GM21529 (cell line): ENCODE results near the gene CMPK2.
"Not testable (repeated sequence)": the region's sequence is repeated elsewhere in the genome, so short reads cannot be mapped to it uniquely, and the experiment has no call there.

Experiments used
- ATAC-seq: cut with Tn5 transposase; IDR thresholded peaks from one replicate; pipeline ENCODE4 v1.9.1; 2021; ENCODE audit not compliant: unreplicated experiment

CMPK2 gene

GRCh38 chr2:6881046-6881445 lies 15.3 kb upstream of the CMPK2 start:
- ATAC-seq: no peak

- ATAC-seq: no peak
Measured at GRCh38 chr2:6880200-6880733, 14.6 kb upstream of the CMPK2 start.

GRCh38 chr2:6879011-6879410 lies 13.3 kb upstream of the CMPK2 start:
- no peak for ATAC-seq

- no peak for ATAC-seq
Measured at GRCh38 chr2:6878549-6878948, 12.8 kb upstream of the CMPK2 start.

- ATAC-seq: peak; percentile 78
Measured at GRCh38 chr2:6877402-6878304, 11.9 kb upstream of the CMPK2 start, which contains the start of gene RSAD2. TSS of gene RSAD2 (plus strand) at chr2:6877777. CDS start at chr2:6877801, 24 bp downstream.

GRCh38 chr2:6876309-6876708 lies 10.6 kb upstream of the CMPK2 start:
- no peak for ATAC-seq

GRCh38 chr2:6874032-6874431 lies 8.3 kb upstream of the CMPK2 start:
- ATAC-seq: no peak

GRCh38 chr2:6872394-6872793 lies 6.7 kb upstream of the CMPK2 start:
- ATAC-seq: peak; percentile 80

- no peak for ATAC-seq
Measured at GRCh38 chr2:6866982-6867381, 1.3 kb upstream of the CMPK2 start.

- ATAC-seq: peak; percentile 50
Measured at GRCh38 chr2:6866275-6866671, 566 bp upstream of the CMPK2 start.

GRCh38 chr2:6864923-6865345 lies 773 bp downstream of the CMPK2 start:
- peak; percentile 10 for ATAC-seq

GRCh38 chr2:6864231-6864754 lies 1.4 kb downstream of the CMPK2 start:
- ATAC-seq: no peak

- ATAC-seq: no peak
Measured at GRCh38 chr2:6863792-6864191, 1.9 kb downstream of the CMPK2 start.

GRCh38 chr2:6860296-6860695 lies 5.4 kb downstream of the CMPK2 start:
- ATAC-seq: no peak

GRCh38 chr2:6858466-6859027 lies 7.2 kb downstream of the CMPK2 start:
- not testable (repeated sequence) for ATAC-seq

GRCh38 chr2:6856548-6856920 lies 9.2 kb downstream of the CMPK2 start:
- ATAC-seq: no peak

GRCh38 chr2:6855860-6856547 lies 9.7 kb downstream of the CMPK2 start:
- ATAC-seq: no peak

GRCh38 chr2:6854416-6854815 lies 11.3 kb downstream of the CMPK2 start:
- no peak for ATAC-seq

GRCh38 chr2:6852195-6852594 lies 13.5 kb downstream of the CMPK2 start:
- no peak for ATAC-seq

GRCh38 chr2:6846967-6847681 lies 18.6 kb downstream of the CMPK2 start:
- no peak for ATAC-seq

- ATAC-seq: no peak
Measured at GRCh38 chr2:6846540-6846939, 19.2 kb downstream of the CMPK2 start.
